Measurements from ENCODE around the gene FBLN2.

Gene FBLN2

DNA sequence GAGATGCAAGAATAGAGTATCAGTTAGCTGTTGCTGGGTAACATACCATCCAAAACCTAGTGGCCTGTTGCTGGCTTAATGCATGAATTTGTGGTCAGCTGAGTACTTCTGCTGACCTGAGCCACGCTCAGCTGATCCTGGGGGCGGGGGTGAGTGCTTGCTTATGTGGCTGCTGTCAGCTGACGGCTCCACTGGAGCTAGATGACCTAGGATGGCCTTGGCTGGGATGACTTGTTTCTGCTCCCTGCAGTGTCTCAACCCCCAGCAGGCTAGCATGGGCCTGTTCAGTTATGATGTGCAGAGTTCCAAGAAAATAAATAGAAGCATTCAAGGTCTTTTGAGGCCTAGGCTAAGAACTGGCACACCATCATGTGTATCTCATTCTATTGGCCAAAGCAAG is 63.9 kb downstream of the FBLN2 start:
- TF ChIP-seq EZH2phosphoT487 (IDR thresholded peaks at IDR 0.05; ENCODE audit: low read depth) = no peak
- TF ChIP-seq, protein P1, sequence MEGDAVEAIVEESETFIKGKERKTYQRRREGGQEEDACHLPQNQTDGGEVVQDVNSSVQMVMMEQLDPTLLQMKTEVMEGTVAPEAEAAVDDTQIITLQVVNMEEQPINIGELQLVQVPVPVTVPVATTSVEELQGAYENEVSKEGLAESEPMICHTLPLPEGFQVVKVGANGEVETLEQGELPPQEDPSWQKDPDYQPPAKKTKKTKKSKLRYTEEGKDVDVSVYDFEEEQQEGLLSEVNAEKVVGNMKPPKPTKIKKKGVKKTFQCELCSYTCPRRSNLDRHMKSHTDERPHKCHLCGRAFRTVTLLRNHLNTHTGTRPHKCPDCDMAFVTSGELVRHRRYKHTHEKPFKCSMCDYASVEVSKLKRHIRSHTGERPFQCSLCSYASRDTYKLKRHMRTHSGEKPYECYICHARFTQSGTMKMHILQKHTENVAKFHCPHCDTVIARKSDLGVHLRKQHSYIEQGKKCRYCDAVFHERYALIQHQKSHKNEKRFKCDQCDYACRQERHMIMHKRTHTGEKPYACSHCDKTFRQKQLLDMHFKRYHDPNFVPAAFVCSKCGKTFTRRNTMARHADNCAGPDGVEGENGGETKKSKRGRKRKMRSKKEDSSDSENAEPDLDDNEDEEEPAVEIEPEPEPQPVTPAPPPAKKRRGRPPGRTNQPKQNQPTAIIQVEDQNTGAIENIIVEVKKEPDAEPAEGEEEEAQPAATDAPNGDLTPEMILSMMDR (IDR thresholded peaks at IDR 0.05; ENCODE audit: low read depth, low read length) = no peak
- Histone ChIP-seq H3K9ac (ENCODE audit: low read length) (no peak overlapping the region), H2AFZ (ENCODE audit: low read depth, low read length) (no peak overlapping the region), H3K27ac (ENCODE audit: low read length) (no peak overlapping the region), H3K79me2 (ENCODE audit: low read length) (no peaks in the 10 kb centered on the region), H3K4me1 (ENCODE audit: low read length) (no peaks in the 10 kb centered on the region), H3K9me3 (ENCODE audit: insufficient read depth, low read length) (no peaks in the 10 kb centered on the region), H3K4me3 (ENCODE audit: low read length) (no peak overlapping the region), H3K36me3 (replicated peaks; ENCODE audit: low read depth, low read length) (no peaks in the 10 kb centered on the region), H3K4me2 (ENCODE audit: low read length) (no peak overlapping the region), H4K20me1 (ENCODE audit: insufficient read depth, low read length) (no peaks in the 10 kb centered on the region), H3K27me3 (ENCODE audit: low read depth, low read length) (peaks cover 13% of the 10 kb centered on the region)

DNA sequence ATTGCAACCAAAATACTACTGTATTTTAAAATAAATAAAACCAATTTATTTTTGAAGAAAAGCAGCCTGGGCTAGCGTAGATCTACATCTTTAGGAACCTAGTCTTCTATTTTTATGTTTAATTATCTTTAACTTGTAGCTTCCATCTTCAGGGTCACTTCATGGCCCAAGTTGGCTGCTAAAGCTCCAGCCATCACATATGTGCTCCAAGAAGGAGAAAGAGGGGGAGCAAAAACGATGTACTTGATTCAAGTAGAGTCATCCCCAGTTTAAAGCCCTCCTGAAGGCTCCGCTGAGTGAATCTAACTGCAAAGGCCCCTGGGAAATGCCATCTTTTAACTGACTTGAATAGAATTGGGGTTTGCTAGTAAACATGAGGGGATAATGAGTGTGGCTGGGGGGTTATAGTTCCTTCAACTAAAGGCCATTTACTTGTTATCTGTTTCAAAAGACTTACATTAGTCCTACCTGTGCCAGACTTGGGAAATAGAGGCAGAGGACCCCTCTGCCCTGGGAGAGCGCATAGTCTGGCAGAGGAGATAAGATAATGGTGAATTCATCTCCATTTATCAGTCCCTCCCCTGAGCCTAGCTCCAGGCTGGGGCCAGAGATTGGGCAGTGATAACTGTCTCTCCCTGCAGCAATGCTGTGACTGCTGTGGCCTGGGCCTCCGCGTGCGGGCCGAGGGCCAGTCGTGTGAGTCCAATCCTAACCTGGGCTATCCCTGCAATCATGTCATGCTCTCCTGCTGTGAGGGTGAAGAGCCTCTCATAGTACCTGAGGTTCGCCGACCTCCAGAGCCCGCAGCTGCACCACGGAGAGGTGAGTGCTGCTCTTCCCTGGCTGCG is 64.6 kb downstream of the FBLN2 start:
- no peak overlapping the region for H3K4me3 ChIP-seq (ENCODE audit: low read length)
- peaks cover 13% of the 10 kb centered on the region for H3K27me3 ChIP-seq (ENCODE audit: low read depth, low read length)
- no peaks in the 10 kb centered on the region for H3K79me2 ChIP-seq (ENCODE audit: low read length)
- no peak overlapping the region for H3K4me2 ChIP-seq (ENCODE audit: low read length)
- no peaks in the 10 kb centered on the region for H3K9me3 ChIP-seq (ENCODE audit: insufficient read depth, low read length)
- TF ChIP-seq EZH2phosphoT487 (IDR thresholded peaks at IDR 0.05; ENCODE audit: low read depth) = no peak
- TF ChIP-seq, protein P1 (IDR thresholded peaks at IDR 0.05; ENCODE audit: low read depth, low read length) = no peak
- no peak overlapping the region for H3K9ac ChIP-seq (ENCODE audit: low read length)
- no peak overlapping the region for H2AFZ ChIP-seq (ENCODE audit: low read depth, low read length)
- no peak overlapping the region for H3K27ac ChIP-seq (ENCODE audit: low read length)
- H3K36me3 ChIP-seq (replicated peaks; ENCODE audit: low read depth, low read length) = no peaks in the 10 kb centered on the region
- no peaks in the 10 kb centered on the region for H4K20me1 ChIP-seq (ENCODE audit: insufficient read depth, low read length)
- H3K4me1 ChIP-seq (ENCODE audit: low read length) = no peaks in the 10 kb centered on the region

DNA sequence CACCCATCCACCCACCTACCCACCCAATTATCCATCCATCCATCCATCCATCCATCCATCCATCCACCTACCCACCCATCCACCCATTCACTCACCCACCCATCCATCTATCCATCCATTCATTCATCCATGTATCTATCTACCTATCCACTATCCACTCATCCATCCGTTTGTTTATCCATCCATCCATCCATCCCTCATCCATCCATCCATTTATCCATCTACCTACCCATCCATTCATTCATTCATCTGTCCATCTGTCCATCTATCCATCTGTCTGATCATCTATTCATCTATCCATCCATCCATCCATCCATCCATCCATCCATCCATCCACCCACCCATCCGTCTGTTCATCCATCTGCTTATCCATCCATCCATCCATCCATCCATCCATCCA is 65.7 kb downstream of the FBLN2 start:
- no peak for TF ChIP-seq EZH2phosphoT487 (IDR thresholded peaks at IDR 0.05; ENCODE audit: low read depth)
- TF ChIP-seq, protein P1 (IDR thresholded peaks at IDR 0.05; ENCODE audit: low read depth, low read length) = no peak
- no peaks in the 10 kb centered on the region for H3K9me3 ChIP-seq (ENCODE audit: insufficient read depth, low read length)
- H3K4me1 ChIP-seq (ENCODE audit: low read length) = no peaks in the 10 kb centered on the region
- H3K9ac ChIP-seq (ENCODE audit: low read length) = no peak overlapping the region
- no peak overlapping the region for H2AFZ ChIP-seq (ENCODE audit: low read depth, low read length)
- H3K27me3 ChIP-seq (ENCODE audit: low read depth, low read length) = peaks cover 16% of the 10 kb centered on the region
- no peak overlapping the region for H3K4me3 ChIP-seq (ENCODE audit: low read length)
- H3K36me3 ChIP-seq (replicated peaks; ENCODE audit: low read depth, low read length) = no peaks in the 10 kb centered on the region
- no peak overlapping the region for H3K4me2 ChIP-seq (ENCODE audit: low read length)
- H4K20me1 ChIP-seq (ENCODE audit: insufficient read depth, low read length) = no peaks in the 10 kb centered on the region
- no peak overlapping the region for H3K27ac ChIP-seq (ENCODE audit: low read length)
- H3K79me2 ChIP-seq (ENCODE audit: low read length) = no peaks in the 10 kb centered on the region

DNA sequence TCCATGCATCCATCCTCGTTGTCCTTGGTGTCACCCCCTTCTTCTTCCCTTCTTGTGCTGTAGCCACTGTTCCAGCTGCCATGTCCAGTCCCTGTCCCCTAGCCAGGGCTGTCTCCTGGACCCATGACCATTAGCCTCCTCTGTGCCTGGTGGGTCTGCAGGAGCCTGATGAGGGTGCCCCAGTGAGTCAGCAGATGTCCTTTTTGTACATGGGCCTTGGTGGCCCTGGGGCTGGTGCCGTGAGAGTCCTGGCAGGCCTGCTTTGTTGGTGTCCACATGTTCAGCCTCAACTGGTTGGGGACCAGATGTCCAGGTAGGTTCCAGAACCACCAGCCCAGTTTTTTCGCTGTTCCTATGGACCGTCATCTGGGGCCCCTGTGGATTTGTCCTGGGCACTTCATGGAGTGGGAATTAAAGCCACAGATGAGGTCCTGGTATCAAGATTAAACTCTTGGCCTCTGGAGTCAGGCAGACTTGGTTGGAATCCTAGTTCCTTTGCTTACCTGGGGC is 66.1 kb downstream of the FBLN2 start:
- Histone ChIP-seq H2AFZ (ENCODE audit: low read depth, low read length) (no peak overlapping the region), H3K4me3 (ENCODE audit: low read length) (no peak overlapping the region), H4K20me1 (ENCODE audit: insufficient read depth, low read length) (no peaks in the 10 kb centered on the region), H3K4me2 (ENCODE audit: low read length) (no peak overlapping the region), H3K79me2 (ENCODE audit: low read length) (no peaks in the 10 kb centered on the region), H3K27ac (ENCODE audit: low read length) (no peak overlapping the region), H3K4me1 (ENCODE audit: low read length) (no peaks in the 10 kb centered on the region), H3K9ac (ENCODE audit: low read length) (no peak overlapping the region), H3K9me3 (ENCODE audit: insufficient read depth, low read length) (no peaks in the 10 kb centered on the region), H3K36me3 (replicated peaks; ENCODE audit: low read depth, low read length) (no peaks in the 10 kb centered on the region), H3K27me3 (ENCODE audit: low read depth, low read length) (peaks cover 11% of the 10 kb centered on the region)
- TF ChIP-seq, protein P1 (IDR thresholded peaks at IDR 0.05; ENCODE audit: low read depth, low read length) = no peak
- no peak for TF ChIP-seq EZH2phosphoT487 (IDR thresholded peaks at IDR 0.05; ENCODE audit: low read depth)
